ENCODE measurements around the gene MAST4. TPM values are rescaled to one million over a fixed set of nuclear protein-coding genes. Genes with fewer than 3 reads are reported as not detected.

MAST4 gene
- total and polyA plus RNA-seq, 4 donors, result 3.7 to 9.5 (median 6.5) TPM

GRCh38 chr5:67019065-67019845 is 423.1 kb downstream of the MAST4 start (continued):
- no peak for TF ChIP-seq RXRA (IDR thresholded peaks at IDR 0.05)

- no peak for DNase-seq (ENCODE audit: low spot score)
- no peak overlapping the region for H3K27ac ChIP-seq (ENCODE audit: low read depth in 1 of 2, low read length in 2 of 2)
- no peak overlapping the region for H3K4me3 ChIP-seq (ENCODE audit: low read depth in 1 of 3, low read length in 3 of 3)
- 97% methylated on average over 3 of the region's 3 CpGs for WGBS
- TF ChIP-seq CTCF (IDR thresholded peaks at IDR 0.05; ENCODE audit: low read depth, low read length, missing input control) (no peak), TAF1 (conservative IDR thresholded peaks at IDR 0.05) (no peak), RXRA (IDR thresholded peaks at IDR 0.05) (no peak), FOXA2 (IDR thresholded peaks at IDR 0.05) (no peak)
- no peaks in the 10 kb centered on the region for H3K9me3 ChIP-seq (ENCODE audit: control insufficient read depth in 4 of 4, low read length in 3 of 4)
- no peaks in the 10 kb centered on the region for H3K27me3 ChIP-seq (ENCODE audit: control insufficient read depth in 4 of 4, insufficient read depth in 4 of 4, low read length in 3 of 4)
- peaks cover 4 to 27% (median 12%) of the 10 kb centered on the region in 4 donors for H3K4me1 ChIP-seq (ENCODE audit: control insufficient read depth in 4 of 4, insufficient read depth in 4 of 4, low read length in 3 of 4)
- H3K36me3 ChIP-seq (ENCODE audit: control insufficient read depth in 4 of 4, insufficient read depth in 3 of 4, low read depth in 1 of 4, low read length in 3 of 4), result no peaks in the 10 kb centered on the region
- no peak overlapping the region for H3K9ac ChIP-seq (ENCODE audit: low read depth in 1 of 2, low read length in 2 of 2)
Observed at GRCh38 chr5:67020096-67020615, 424.0 kb downstream of the MAST4 start.

- Histone ChIP-seq H3K4me1 (ENCODE audit: control insufficient read depth in 4 of 4, insufficient read depth in 4 of 4, low read length in 3 of 4) (peaks cover 6 to 27% (median 12%) of the 10 kb centered on the region in 4 donors), H3K36me3 (ENCODE audit: control insufficient read depth in 4 of 4, insufficient read depth in 3 of 4, low read depth in 1 of 4, low read length in 3 of 4) (no peaks in the 10 kb centered on the region), H3K9me3 (ENCODE audit: control insufficient read depth in 4 of 4, low read length in 3 of 4) (no peaks in the 10 kb centered on the region), H3K4me3 (ENCODE audit: low read depth in 1 of 3, low read length in 3 of 3) (no peak overlapping the region), H3K9ac (ENCODE audit: low read depth in 1 of 2, low read length in 2 of 2) (no peak overlapping the region), H3K27me3 (ENCODE audit: control insufficient read depth in 4 of 4, insufficient read depth in 4 of 4, low read length in 3 of 4) (no peaks in the 10 kb centered on the region), H3K27ac (ENCODE audit: low read depth in 1 of 2, low read length in 2 of 2) (no peak overlapping the region)
- no peak for TF ChIP-seq JUND (IDR thresholded peaks at IDR 0.05)
- no peak for TF ChIP-seq GABPA (IDR thresholded peaks at IDR 0.05 in 1 of 2, conservative IDR thresholded peaks at IDR 0.05 in 1 of 2)
- no peak for TF ChIP-seq YY1 (IDR thresholded peaks at IDR 0.05)
- TF ChIP-seq EGR1 (IDR thresholded peaks at IDR 0.05; ENCODE audit: low read depth in 2 of 2), result no peak
- no peak for TF ChIP-seq SP1 (IDR thresholded peaks at IDR 0.05)
- DNase-seq (ENCODE audit: low spot score), result no peak
- WGBS, result 91% methylated on average over 1 of the region's 1 CpG
Observed at GRCh38 chr5:67021031-67021430, 424.8 kb downstream of the MAST4 start.

- H3K36me3 ChIP-seq (ENCODE audit: control insufficient read depth in 4 of 4, insufficient read depth in 3 of 4, low read depth in 1 of 4, low read length in 3 of 4), result no peaks in the 10 kb centered on the region
- no peaks in the 10 kb centered on the region for H3K27me3 ChIP-seq (ENCODE audit: control insufficient read depth in 4 of 4, insufficient read depth in 4 of 4, low read length in 3 of 4)
- no peak overlapping the region for H3K4me3 ChIP-seq (ENCODE audit: low read depth in 1 of 3, low read length in 3 of 3)
- DNase-seq (ENCODE audit: low spot score), result no peak
- H3K27ac ChIP-seq (ENCODE audit: low read depth in 1 of 2, low read length in 2 of 2), result no peak overlapping the region
- no peaks in the 10 kb centered on the region for H3K9me3 ChIP-seq (ENCODE audit: control insufficient read depth in 4 of 4, low read length in 3 of 4)
- H3K9ac ChIP-seq (ENCODE audit: low read depth in 1 of 2, low read length in 2 of 2), result no peak overlapping the region
- peaks cover 7 to 32% (median 17%) of the 10 kb centered on the region in 4 donors for H3K4me1 ChIP-seq (ENCODE audit: control insufficient read depth in 4 of 4, insufficient read depth in 4 of 4, low read length in 3 of 4)
- no peak for TF ChIP-seq YY1 (IDR thresholded peaks at IDR 0.05)
- TF ChIP-seq HNF4G (IDR thresholded peaks at IDR 0.05), result no peak
- TF ChIP-seq NR2F2 (IDR thresholded peaks at IDR 0.05), result no peak
- TF ChIP-seq GABPA (IDR thresholded peaks at IDR 0.05 in 1 of 2, conservative IDR thresholded peaks at IDR 0.05 in 1 of 2), result no peak
- no peak for TF ChIP-seq HNF4A (conservative IDR thresholded peaks at IDR 0.05)
- TF ChIP-seq SP1 (IDR thresholded peaks at IDR 0.05), result no peak
- TF ChIP-seq ATF3 (IDR thresholded peaks at IDR 0.05), result no peak
- no peak for TF ChIP-seq FOXA2 (IDR thresholded peaks at IDR 0.05)
- no peak for TF ChIP-seq JUND (IDR thresholded peaks at IDR 0.05)
- TF ChIP-seq EGR1 (IDR thresholded peaks at IDR 0.05; ENCODE audit: low read depth in 2 of 2), result no peak
- TF ChIP-seq FOXA1 (IDR thresholded peaks at IDR 0.05), result no peak
- no peak for TF ChIP-seq MAX (IDR thresholded peaks at IDR 0.05)
- TF ChIP-seq REST (IDR thresholded peaks at IDR 0.05), result no peak
- no peak for TF ChIP-seq ZBTB33 (IDR thresholded peaks at IDR 0.05)
- no peak for TF ChIP-seq TAF1 (conservative IDR thresholded peaks at IDR 0.05)
- TF ChIP-seq RAD21 (IDR thresholded peaks at IDR 0.05), result no peak
Observed at GRCh38 chr5:67021521-67021920, 425.3 kb downstream of the MAST4 start.

All from liver (tissue), 9 donors.